GM12864 (cell line): ENCODE measurements around the gene AKAP14.
"Not testable (repeated sequence)": the region's sequence is repeated elsewhere in the genome, so short reads cannot be mapped to it uniquely, and the experiment has no call there.

Experiments
- DNase-seq: peaks from one replicate; pipeline ENCODE4 v3.0.0-alpha.2; 2011; ENCODE audit warnings: low read depth
- H3K4me3 ChIP-seq: 2 replicates; pipeline ENCODE4 v1.5.1; 2011; ENCODE audit warnings: mild to moderate bottlenecking, low read depth, low read length, control low read depth
- TF ChIP-seq, protein P1 (sequence below): IDR thresholded peaks from 2 replicates; pipeline ENCODE4 v1.5.1; 2011; ENCODE audit warnings: low read depth, mild to moderate bottlenecking, moderate library complexity, low read length, control low read depth, inconsistent platforms; ENCODE audit errors: missing control alignments

The AKAP14 gene

DNA sequence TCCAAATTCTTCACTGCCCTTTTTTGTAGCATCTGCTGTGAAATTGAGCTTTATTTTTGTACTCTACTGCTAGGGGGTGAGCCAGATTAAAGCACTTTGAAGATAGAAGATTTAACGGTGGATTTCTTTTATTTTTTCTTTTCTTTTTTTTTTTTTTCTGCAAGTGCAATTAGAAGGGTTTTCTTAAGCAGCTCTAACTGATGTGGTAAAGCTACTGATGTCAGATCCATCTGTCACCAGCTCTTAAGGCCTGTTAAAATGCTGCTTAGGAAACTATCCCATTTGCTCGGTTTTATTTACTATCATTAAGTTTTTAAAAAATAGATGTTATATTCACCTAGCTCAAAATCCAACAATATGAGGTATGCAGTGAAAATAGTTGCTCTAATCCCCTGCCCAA is 17.0 kb upstream of the AKAP14 start:
- TF ChIP-seq, protein P1, sequence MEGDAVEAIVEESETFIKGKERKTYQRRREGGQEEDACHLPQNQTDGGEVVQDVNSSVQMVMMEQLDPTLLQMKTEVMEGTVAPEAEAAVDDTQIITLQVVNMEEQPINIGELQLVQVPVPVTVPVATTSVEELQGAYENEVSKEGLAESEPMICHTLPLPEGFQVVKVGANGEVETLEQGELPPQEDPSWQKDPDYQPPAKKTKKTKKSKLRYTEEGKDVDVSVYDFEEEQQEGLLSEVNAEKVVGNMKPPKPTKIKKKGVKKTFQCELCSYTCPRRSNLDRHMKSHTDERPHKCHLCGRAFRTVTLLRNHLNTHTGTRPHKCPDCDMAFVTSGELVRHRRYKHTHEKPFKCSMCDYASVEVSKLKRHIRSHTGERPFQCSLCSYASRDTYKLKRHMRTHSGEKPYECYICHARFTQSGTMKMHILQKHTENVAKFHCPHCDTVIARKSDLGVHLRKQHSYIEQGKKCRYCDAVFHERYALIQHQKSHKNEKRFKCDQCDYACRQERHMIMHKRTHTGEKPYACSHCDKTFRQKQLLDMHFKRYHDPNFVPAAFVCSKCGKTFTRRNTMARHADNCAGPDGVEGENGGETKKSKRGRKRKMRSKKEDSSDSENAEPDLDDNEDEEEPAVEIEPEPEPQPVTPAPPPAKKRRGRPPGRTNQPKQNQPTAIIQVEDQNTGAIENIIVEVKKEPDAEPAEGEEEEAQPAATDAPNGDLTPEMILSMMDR, result no peak
- no peak overlapping the region for H3K4me3 ChIP-seq
- DNase-seq, result no peak

DNA sequence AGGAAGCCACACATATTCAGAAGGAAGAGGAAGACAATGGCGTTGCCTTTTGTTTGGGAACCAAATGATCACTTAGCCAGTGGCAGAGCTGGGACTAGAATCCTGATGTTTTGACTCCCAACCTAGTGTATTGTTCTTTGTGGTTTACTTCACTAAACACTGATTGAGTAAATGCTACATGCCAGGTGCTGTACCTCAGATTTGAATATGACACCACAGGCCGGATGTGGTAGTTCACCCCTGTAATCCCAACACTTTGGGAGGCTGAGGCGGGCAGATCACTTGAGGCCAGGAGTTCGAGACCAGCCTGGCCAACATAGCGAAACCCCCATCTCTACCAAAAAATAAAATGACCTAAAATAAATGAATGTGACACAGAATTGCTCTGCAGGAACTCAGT is 15.6 kb upstream of the AKAP14 start:
- TF ChIP-seq, protein P1, result no peak
- H3K4me3 ChIP-seq, result no peak overlapping the region
- DNase-seq, result peak; percentile 30

DNA sequence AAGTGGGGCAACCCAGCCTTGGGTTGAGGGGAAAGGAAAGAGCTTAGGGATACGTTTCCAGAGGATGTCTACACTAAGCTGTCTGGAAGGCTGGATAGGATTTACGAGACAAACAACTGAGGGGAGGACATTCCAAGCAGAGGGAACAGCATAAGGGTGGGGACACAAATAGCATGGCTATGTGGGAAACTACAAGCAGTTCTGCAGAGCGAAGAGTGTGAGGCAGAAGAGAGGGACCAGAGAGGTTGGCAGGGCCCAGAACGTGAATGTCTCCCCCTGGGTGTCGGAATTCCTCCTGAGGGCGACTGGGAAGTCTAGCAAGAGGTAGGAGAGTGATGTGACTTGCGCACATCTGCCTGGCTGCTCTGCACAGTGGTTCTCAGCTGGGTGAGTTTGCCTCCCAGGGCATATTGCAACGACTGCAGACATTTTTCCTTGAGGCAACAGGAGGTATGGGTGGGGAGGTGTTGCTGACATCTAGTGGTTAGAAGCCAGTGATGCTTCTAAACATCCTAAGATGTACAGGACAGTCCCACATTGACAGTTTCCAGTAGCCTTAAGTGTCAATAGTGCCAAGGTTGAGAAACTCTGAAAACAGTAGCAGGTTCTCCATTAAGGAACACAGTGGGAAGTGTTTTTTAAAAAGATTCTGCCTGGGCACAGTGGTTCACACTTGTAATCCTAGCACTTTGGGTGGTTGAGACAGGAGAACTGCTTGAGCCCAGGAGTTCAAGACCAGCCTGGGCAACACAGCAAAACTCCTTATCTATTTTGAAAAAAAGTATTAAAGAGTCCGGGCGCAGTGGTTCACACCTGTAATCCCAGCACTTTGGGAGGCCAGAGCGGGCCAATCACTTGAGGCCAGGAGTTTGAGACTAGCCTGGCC is 14.9 kb upstream of the AKAP14 start:
- H3K4me3 ChIP-seq, result no peak overlapping the region
- TF ChIP-seq, protein P1, result peak; percentile 73
- peak; percentile 21 for DNase-seq

DNA sequence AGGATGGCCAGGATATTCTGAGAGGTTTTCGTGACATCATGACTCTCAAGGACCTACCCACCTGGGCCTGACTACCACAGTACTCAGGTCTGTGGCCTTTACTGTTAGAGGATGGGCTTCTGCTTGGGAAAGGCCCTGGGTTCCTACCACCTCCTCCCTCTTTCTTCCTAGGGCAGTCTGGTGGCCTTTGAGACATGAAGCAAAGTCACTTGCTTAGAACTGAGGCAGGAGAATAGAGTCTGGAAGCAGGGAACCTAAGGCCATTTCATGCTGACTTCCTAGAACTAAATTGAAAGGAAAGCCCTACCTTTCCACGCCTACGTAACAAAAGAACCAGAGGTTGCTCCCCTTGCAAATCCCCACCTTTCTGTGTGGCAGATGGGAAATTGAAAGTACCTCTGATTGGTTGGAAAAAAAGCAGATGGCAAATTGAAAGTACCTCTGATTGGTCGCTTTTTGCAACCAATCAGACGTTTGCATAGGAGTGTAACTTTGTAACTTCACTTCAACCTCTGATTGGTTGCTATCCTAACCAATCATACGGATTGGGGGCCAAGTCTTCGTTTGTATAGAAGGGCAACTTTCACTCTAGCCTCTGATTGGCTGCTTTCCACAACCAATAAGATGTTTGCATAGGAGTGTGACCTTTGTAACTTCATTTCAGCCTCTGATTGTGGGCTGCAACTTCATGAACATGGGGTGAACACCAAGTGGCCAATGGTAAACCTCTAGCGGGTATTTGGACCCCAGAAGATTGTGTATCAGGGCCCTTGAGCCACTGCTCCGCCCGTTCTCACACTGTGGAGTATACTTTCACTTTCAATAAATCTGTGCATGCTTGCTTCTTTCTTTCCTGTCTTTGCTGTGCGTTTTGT is 9.9 kb upstream of the AKAP14 start:
- no peak for DNase-seq
- TF ChIP-seq, protein P1, result no peak
- H3K4me3 ChIP-seq, result no peak overlapping the region

DNA sequence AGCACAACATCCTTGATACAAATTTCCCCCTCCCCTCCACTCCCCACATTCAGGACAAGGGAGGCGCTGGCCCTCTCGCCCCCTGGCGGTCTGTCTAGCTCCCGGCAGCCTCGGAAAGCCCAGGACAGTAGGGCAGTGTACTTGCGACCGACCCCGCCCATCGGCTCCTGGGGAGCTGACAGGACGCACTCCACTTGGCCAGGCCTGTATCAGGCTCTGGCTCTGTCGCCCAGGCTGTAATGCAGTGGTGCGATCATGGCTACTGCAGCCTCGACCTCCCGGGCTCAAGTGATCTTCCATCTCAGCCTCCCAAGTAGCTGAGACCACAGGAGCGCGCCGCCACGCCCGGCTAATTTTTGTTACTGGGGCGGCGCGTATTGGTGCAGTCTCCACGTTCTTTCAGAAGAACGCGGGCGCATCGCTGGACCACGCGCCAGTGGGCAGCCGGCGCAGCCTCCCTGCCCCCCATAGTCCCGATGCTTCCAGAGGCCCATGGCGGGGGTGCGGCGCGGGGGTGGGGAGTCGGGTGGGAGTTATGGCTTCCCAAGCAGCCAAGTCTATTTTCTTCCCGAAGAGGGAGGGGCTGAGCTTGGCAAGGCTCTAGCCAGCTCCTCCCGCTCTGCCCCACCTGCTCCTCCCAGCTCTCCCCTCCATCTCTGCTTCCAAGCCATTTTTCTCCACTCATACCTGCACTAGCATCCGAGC is 7.8 kb upstream of the AKAP14 start:
- H3K4me3 ChIP-seq, result peak overlapping the region; percentile 40
- peak; percentile 16 for DNase-seq
- TF ChIP-seq, protein P1, result peak; percentile 71

DNA sequence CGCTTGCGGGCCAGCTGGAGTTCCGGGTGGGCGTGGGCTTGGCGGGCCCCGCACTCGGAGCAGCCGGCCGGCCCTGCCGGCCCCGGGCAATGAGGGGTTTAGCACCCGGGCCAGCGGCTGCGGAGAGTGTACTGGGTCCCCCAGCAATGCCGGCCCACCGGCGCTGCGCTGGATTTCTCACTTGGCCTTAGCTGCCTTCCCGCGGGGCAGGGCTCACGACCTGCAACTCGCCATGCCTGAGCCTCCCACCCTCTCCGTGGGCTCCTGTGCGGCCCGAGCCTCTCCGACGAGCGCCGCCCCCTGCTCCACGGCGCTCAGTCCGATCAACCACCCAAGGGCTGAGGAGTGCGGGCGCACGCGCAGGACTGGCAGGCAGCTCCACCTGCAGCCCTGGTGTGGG is 5.1 kb upstream of the AKAP14 start:
- not testable (repeated sequence) for H3K4me3 ChIP-seq, DNase-seq

DNA sequence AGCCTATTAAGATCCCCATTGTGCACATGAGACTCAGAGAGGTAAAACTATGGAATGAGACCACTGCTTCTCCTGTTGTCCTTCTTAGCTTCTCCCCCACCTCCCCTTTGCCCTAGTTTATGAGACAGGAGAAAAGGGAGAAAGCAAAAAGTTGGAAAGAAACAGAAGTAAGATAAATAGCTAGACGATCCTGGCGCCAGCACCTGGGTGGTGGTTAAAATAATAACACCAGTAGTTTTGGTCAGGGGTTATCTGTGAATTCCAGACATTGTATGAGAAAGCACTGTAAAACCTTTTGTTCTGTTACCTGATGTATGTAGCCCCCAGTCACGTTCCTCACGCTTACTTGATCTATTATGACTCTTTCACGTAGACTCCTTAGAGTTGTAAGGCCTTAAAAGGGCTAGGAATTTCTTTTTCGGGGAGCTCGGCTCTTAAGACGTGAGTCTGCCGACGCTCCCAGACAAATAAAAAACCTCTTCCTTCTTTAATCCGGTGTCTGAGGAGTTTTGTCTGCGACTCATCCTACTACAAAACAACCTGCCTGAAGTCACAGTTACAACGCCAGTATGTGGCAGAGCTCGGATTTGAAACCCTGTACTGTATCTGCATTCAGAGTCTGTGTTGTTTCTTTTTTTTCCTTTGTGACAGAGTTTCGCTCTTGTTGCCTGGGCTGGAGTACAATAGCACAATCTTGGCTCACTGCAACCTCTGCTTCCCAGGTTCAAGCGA is 3.6 kb upstream of the AKAP14 start:
- H3K4me3 ChIP-seq, DNase-seq: not testable (repeated sequence)
